ENCODE measurements around the gene MAP4K2. TPM values are rescaled to one million over a fixed set of nuclear protein-coding genes. Genes with fewer than 3 reads are reported as not detected.
A peak's percentile ranks its signal among the peaks of the same experiment; 100 is the strongest.

The MAP4K2 gene
- total and polyA plus RNA-seq, 12 donors = 6.4 to 57.7 (median 19.0) TPM

DNA sequence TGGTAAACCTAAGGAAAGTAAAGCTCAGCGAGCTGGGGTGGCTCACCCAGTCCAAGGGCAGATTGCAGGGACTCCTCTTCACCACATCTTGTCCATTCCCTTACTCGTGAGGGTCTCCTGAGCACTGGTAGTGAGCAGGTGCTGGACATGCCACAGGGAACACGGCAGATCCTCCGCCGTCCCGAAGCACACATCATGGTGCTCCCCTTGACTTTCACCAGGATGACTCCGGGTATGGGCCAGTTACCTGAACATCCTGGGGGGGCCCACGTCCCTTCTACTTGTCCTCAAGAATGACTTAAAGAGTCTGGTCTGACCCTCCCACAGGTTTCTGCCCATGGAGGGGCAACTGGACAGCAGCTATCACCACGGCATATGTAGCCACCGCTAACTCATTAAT lies 16.7 kb downstream of the MAP4K2 start:
- no peaks in the 10 kb centered on the region for H3K4me1 ChIP-seq (replicated peaks in 1 of 2)
- H3K27me3 ChIP-seq = no peaks in the 10 kb centered on the region
- 85 to 91% (median 89%) methylated on average over 10 of the region's 10 CpGs for WGBS, 4 donors
- TF ChIP-seq CTCF (IDR thresholded peaks at IDR 0.05) = no peak
- TF ChIP-seq POLR2A (IDR thresholded peaks at IDR 0.05) = no peak
- peak in 1 of 7 donors; percentile 18 for DNase-seq
- H3K9me3 ChIP-seq (replicated peaks in 1 of 3) = no peaks in the 10 kb centered on the region
- intact Hi-C loops (cut with DNase I) = loop anchor here in 1 of 2 donors (10.0 kb wide), 1 partner anchor 48 kb away; no protein-coding TSS in a partner anchor
- H3K27ac ChIP-seq = no peak overlapping the region
- H3K36me3 ChIP-seq (replicated peaks in 1 of 2) = peaks cover 0 to 12% of the 10 kb centered on the region in 2 donors
- H3K4me3 ChIP-seq = no peak overlapping the region

- intact Hi-C loops (cut with DNase I) = loop anchor here in 1 of 2 donors (10.0 kb wide), 1 partner anchor 50 kb away; no protein-coding TSS in a partner anchor
- H3K27ac ChIP-seq = no peak overlapping the region
- 86 to 91% (median 88%) methylated on average over 12 of the region's 12 CpGs for WGBS, 4 donors
- H3K36me3 ChIP-seq (replicated peaks in 1 of 2) = peaks cover 0 to 7% of the 10 kb centered on the region in 2 donors
- peaks cover 0 to 3% of the 10 kb centered on the region in 2 donors for H3K4me1 ChIP-seq (replicated peaks in 1 of 2)
- H3K4me3 ChIP-seq = no peak overlapping the region
- TF ChIP-seq CTCF (IDR thresholded peaks at IDR 0.05) = no peak
- no peak for TF ChIP-seq POLR2A (IDR thresholded peaks at IDR 0.05)
- peak in 1 of 7 donors; percentile 9 for DNase-seq
- no peaks in the 10 kb centered on the region for H3K27me3 ChIP-seq
- H3K9me3 ChIP-seq (replicated peaks in 1 of 3) = no peaks in the 10 kb centered on the region
These were observed 18.0 kb downstream of the MAP4K2 start for GRCh38 chr11:64784813-64785581.

DNA sequence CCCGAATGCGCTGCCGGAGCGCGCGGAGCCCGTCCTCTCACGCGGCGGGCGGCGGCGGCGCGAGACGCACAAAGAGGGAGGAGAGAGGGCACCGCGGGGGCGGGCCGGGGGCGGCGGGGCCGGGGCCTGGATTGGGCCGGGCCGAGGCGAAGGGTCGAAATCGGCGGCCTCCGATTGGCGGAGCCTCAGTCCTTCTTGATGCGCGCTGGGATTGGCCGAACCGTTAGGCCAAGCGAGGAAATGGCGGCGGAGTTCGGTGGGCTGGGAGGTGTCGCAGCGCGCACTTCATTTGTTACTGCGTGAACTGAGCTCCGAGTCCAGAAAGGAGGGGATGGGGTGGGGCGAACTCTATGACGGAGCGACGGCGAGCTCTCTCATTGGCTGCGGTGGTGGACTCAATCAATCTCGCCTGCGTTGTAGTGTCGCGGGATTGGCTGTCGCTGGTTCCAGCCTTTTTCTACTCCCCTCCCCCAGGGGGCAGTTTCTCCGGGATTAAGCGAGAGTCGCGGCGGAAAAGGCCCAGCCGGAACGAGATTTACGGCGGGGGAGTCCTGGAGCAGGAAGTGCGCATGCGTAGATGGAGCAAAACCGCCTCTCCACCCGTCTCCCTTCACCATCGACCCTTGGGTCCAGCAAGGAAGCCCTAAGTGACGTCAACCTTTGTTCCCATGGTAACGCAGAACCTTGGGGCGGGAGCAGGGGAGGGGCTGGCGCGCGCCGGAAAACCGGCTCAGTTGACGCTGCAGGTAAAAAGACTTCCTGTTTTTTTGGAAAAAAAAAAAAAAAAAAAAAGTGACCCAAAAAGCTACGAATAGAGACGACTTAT lies 24.3 kb downstream of the MAP4K2 start, which contains the start of gene SF1:
Gene SF1, minus strand, starts transcription at position 70 of the 826 bp plus-strand sequence. CDS start 150 bp downstream, outside the sequence.
- intact Hi-C loops (cut with DNase I) = no loop called here
- TF ChIP-seq CTCF (IDR thresholded peaks at IDR 0.05) (peak in 2 of 6 experiments; percentile 23 to 24), POLR2A (IDR thresholded peaks at IDR 0.05) (peak; percentile 91 to 99)

GRCh38 chr11:64778223-64778472 lies 24.9 kb downstream of the MAP4K2 start:
- Histone ChIP-seq H3K4me1 (replicated peaks in 1 of 2) (peaks cover 21 to 49% of the 10 kb centered on the region in 2 donors), H3K27me3 (no peaks in the 10 kb centered on the region), H3K27ac (peak overlapping the region; percentile 86 to 100 (median 99)), H3K9me3 (replicated peaks in 1 of 3) (no peaks in the 10 kb centered on the region), H3K4me3 (peak overlapping the region in 3 of 4 donors; percentile 61 to 97 (median 86)), H3K36me3 (replicated peaks in 1 of 2) (peaks cover 0 to 39% of the 10 kb centered on the region in 2 donors)
- WGBS, 4 donors = 0% methylated on average over 5 to 28 of the region's 28 CpGs; no CpG with 5 or more reads in 2 of the 4 donors
- intact Hi-C loops (cut with DNase I) = no loop called here
- TF ChIP-seq CTCF (IDR thresholded peaks at IDR 0.05) (no peak), POLR2A (IDR thresholded peaks at IDR 0.05) (no peak)
- no peak for DNase-seq

More for the DNA sequence above, 24.3 kb downstream of the MAP4K2 start, which contains the start of gene SF1:
- H3K27me3 ChIP-seq = no peaks in the 10 kb centered on the region
- H3K27ac ChIP-seq = peak within 1 kb of the TSS; percentile 86 to 100 (median 99)
- H3K4me1 ChIP-seq (replicated peaks in 1 of 2) = peaks cover 20 to 44% of the 10 kb centered on the region in 2 donors
- peaks cover 0 to 34% of the 10 kb centered on the region in 2 donors for H3K36me3 ChIP-seq (replicated peaks in 1 of 2)
- peak within 1 kb of the TSS in 3 of 4 donors; percentile 61 to 97 (median 86) for H3K4me3 ChIP-seq
- DNase-seq = peak; percentile 99 to 100 (median 100)
- H3K9me3 ChIP-seq (replicated peaks in 1 of 3) = no peaks in the 10 kb centered on the region
- WGBS, 4 donors = 0 to 1% (median 0%) methylated on average over 16 to 80 of the region's 80 CpGs
